ENCODE measurements around the gene NUP62.
"Not testable (repeated sequence)": the region's sequence is repeated elsewhere in the genome, so short reads cannot be mapped to it uniquely, and the experiment has no call there.

Gene NUP62

DNA sequence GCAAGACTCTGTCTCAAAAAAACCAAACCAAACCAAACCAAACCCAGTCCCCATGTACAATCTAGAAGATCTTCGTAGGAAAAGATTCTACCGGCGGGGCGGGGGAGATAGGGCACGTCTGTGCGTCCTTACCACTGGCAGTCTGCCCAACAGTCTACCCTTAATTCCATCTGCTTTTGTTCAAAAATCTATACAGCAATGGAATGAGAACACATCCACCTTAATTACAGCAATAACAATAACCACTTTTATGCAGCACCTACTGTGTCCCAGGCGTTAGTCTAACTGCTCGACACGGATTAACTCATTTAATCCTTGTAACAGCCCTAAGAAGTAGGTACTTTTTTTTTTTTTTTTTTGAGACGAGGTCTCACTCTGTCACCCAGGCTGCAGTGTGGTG, 2.8 kb downstream of the NUP62 start:
- FAIRE-seq, result no peak
- DNase-seq (ENCODE audit: insufficient read length, low spot score), result no peak
- TF ChIP-seq PAX5 (IDR thresholded peaks at IDR 0.05; ENCODE audit: insufficient read depth, low read length, severe bottlenecking) (no peak), POU2F2 (IDR thresholded peaks at IDR 0.05; ENCODE audit: low read depth, low read length) (no peak), TAF1 (IDR thresholded peaks at IDR 0.05; ENCODE audit: low read depth, low read length) (no peak), SPI1 (IDR thresholded peaks at IDR 0.05; ENCODE audit: low read depth, low read length) (no peak), POLR2A (IDR thresholded peaks at IDR 0.05; ENCODE audit: low read depth, low read length) (no peak), POLR2AphosphoS5 (IDR thresholded peaks at IDR 0.05; ENCODE audit: low read depth, low read length) (no peak)

- TF ChIP-seq SPI1 (IDR thresholded peaks at IDR 0.05; ENCODE audit: low read depth, low read length) (no peak), TAF1 (IDR thresholded peaks at IDR 0.05; ENCODE audit: low read depth, low read length) (no peak), POLR2AphosphoS5 (IDR thresholded peaks at IDR 0.05; ENCODE audit: low read depth, low read length) (no peak), POLR2A (IDR thresholded peaks at IDR 0.05; ENCODE audit: low read depth, low read length) (no peak), POU2F2 (IDR thresholded peaks at IDR 0.05; ENCODE audit: low read depth, low read length) (no peak), PAX5 (IDR thresholded peaks at IDR 0.05; ENCODE audit: insufficient read depth, low read length, severe bottlenecking) (no peak)
- FAIRE-seq, result no peak
- no peak for DNase-seq (ENCODE audit: insufficient read length, low spot score)
These were observed 3.8 kb downstream of the NUP62 start for GRCh38 chr19:49925486-49925885.

GRCh38 chr19:49924881-49925210, 4.5 kb downstream of the NUP62 start:
- FAIRE-seq, result not testable (repeated sequence)

DNA sequence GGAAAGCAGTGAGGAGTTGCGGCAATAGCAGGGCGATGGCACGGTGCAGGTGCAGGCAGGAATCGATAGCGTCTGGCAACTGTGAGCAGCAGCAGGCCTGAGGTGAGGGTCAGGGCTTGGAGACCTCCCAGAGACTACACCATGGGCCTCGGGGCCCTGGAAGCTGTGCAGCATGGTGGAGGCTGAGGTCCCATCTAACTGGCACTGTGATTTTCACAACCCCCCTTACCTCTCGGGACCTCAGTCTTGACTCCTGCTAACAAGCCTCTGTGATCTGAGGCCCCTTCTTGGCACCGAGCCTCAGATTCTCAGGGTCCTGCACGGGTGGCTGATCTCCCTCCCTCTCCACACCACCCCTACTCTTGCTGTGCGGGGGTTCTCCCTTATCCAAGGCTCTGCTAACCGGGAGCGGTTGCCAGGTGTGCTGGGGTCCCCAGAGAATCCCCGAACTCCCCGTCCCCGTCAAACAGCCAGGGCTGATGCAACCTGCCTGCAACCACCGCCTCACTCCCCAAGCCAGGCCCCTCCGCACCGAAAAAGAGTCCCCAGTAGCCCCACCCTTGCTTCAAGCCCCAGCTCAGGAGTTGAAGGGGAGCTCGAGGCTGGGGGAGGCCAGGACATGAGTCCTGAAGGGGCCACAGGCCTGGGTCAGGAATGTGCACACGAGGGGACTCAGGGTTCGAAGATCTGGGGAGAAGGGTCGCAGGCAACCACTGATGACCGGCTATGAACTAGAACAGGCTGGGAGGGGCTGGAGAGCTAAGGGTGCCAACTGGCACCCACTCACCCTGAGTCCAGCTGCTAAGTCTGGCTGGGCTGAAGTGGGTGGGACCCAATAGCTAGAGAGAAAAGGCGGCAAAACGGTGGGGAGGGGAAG, 5.1 kb downstream of the NUP62 start:
- FAIRE-seq (no peak), DNase-seq (ENCODE audit: insufficient read length, low spot score) (no peak)
- TF ChIP-seq POLR2A (IDR thresholded peaks at IDR 0.05; ENCODE audit: low read depth, low read length) (no peak), PAX5 (IDR thresholded peaks at IDR 0.05; ENCODE audit: insufficient read depth, low read length, severe bottlenecking) (no peak), SPI1 (IDR thresholded peaks at IDR 0.05; ENCODE audit: low read depth, low read length) (no peak), POU2F2 (IDR thresholded peaks at IDR 0.05; ENCODE audit: low read depth, low read length) (no peak), POLR2AphosphoS5 (IDR thresholded peaks at IDR 0.05; ENCODE audit: low read depth, low read length) (no peak), TAF1 (IDR thresholded peaks at IDR 0.05; ENCODE audit: low read depth, low read length) (no peak)

More at GRCh38 chr19:49924881-49925210, 4.5 kb downstream of the NUP62 start:
- not testable (repeated sequence) for DNase-seq (ENCODE audit: insufficient read length, low spot score)

DNA sequence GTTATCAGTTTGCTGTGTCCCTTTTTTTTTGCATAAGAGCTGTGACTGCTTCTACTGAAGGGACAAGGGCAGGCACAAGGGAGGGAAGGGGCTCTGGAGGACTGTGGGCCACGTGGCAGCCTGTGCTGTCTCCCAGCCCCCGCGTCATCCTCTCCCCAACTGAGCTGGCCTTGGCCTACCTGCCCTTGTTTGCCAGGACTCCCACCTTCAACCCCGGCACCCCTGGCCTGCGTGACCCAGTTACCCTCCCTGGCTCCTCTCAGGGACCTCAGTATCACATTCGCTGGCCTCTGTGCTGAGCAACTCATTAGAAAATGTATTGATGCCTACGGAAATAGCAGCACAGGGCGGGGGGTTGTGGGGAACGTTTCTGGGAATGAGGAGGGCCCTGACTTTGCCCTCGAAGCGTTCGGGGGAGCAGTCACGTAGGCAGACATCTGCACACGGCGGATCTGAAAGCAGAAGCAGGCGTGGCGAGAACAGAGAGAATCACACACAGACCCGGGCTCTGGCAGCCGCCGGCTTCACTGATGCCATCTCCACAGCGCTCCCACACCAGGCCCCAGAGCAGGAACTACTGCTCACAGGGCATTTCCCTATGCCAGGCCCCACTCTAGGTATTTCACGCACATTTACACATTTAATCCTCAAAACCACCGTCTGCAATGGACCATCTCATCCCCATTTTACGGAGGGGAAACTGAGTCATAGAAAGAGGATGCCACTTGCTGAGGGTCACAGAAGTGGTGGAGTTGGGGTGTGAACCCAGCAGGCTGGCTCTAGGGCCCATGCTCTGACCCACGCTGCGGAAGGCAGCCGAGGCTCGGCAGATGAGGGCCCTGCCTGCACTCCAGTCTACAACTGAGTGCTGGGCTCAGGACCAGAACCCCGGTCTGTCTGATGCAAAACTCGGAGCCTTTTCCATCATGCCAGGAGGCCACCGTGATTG, 6.0 kb downstream of the NUP62 start:
- no peak for FAIRE-seq
- DNase-seq (ENCODE audit: insufficient read length, low spot score), result no peak
- TF ChIP-seq POU2F2 (IDR thresholded peaks at IDR 0.05; ENCODE audit: low read depth, low read length) (no peak), TAF1 (IDR thresholded peaks at IDR 0.05; ENCODE audit: low read depth, low read length) (no peak), SPI1 (IDR thresholded peaks at IDR 0.05; ENCODE audit: low read depth, low read length) (no peak), POLR2A (IDR thresholded peaks at IDR 0.05; ENCODE audit: low read depth, low read length) (no peak), POLR2AphosphoS5 (IDR thresholded peaks at IDR 0.05; ENCODE audit: low read depth, low read length) (no peak), PAX5 (IDR thresholded peaks at IDR 0.05; ENCODE audit: insufficient read depth, low read length, severe bottlenecking) (no peak)

DNA sequence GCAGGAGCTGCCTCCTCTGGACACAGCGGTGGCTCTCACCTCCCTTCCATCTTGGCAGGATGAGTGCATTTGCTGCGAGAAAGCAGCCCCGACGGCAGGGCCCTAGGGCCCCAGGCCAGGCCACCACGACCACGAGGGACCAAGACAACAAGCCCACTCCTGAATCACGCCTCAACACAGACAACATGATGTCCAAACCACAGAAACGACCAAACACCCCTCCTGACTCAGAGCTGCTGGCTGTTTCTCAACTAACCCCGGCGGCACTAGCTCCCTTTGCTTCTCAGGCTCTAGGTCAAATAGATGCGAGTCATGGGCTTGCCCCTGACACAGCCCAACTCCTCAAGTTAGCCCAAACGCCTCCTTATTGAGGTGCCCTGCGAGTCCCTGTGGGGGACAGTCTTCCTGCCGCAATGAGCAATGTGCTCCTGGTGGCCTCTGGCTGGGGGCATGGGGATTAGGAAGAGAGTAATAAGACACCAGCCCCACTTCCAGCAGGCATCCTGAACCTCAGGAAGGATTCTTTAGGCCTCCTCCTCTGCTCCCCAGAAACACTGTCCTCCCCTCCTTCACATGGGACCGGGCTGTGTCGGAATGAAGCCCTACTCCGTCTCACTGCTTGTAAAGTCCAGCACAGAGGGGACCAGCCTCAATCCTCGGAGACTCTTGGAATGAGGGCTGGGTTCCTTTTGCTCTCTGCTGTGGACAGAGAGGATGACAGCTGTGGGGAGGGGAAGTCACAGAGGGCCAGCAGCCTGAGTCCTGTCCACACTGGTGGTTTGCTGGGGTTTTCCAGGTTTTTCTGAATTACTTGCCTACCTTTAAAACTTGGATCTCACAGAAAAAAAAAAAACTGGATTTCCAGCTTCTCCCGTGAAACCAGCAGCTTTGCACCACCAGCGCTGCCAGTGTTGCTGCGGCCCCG, 7.2 kb downstream of the NUP62 start:
- FAIRE-seq, result no peak
- no peak for DNase-seq (ENCODE audit: insufficient read length, low spot score)
- TF ChIP-seq POU2F2 (IDR thresholded peaks at IDR 0.05; ENCODE audit: low read depth, low read length) (no peak), SPI1 (IDR thresholded peaks at IDR 0.05; ENCODE audit: low read depth, low read length) (no peak), POLR2AphosphoS5 (IDR thresholded peaks at IDR 0.05; ENCODE audit: low read depth, low read length) (no peak), PAX5 (IDR thresholded peaks at IDR 0.05; ENCODE audit: insufficient read depth, low read length, severe bottlenecking) (no peak), POLR2A (IDR thresholded peaks at IDR 0.05; ENCODE audit: low read depth, low read length) (no peak), TAF1 (IDR thresholded peaks at IDR 0.05; ENCODE audit: low read depth, low read length) (no peak)

GRCh38 chr19:49920624-49921363, 8.5 kb downstream of the NUP62 start:
- DNase-seq (ENCODE audit: insufficient read length, low spot score) (no peak), FAIRE-seq (no peak)
- TF ChIP-seq SPI1 (IDR thresholded peaks at IDR 0.05; ENCODE audit: low read depth, low read length) (no peak), PAX5 (IDR thresholded peaks at IDR 0.05; ENCODE audit: insufficient read depth, low read length, severe bottlenecking) (no peak), POU2F2 (IDR thresholded peaks at IDR 0.05; ENCODE audit: low read depth, low read length) (no peak)

- DNase-seq (ENCODE audit: insufficient read length, low spot score) (no peak), FAIRE-seq (no peak)
- TF ChIP-seq POLR2AphosphoS5 (IDR thresholded peaks at IDR 0.05; ENCODE audit: low read depth, low read length) (no peak), POU2F2 (IDR thresholded peaks at IDR 0.05; ENCODE audit: low read depth, low read length) (no peak), POLR2A (IDR thresholded peaks at IDR 0.05; ENCODE audit: low read depth, low read length) (no peak), PAX5 (IDR thresholded peaks at IDR 0.05; ENCODE audit: insufficient read depth, low read length, severe bottlenecking) (no peak), TAF1 (IDR thresholded peaks at IDR 0.05; ENCODE audit: low read depth, low read length) (no peak)
These were observed 11.2 kb downstream of the NUP62 start for GRCh38 chr19:49918089-49918488.
